Measurements from ENCODE around the gene ETFA.

GRCh38 chr15:76359152-76359551 is 47.9 kb upstream of the ETFA start:
- no peak for TF ChIP-seq CTCF (IDR thresholded peaks at IDR 0.05)
- TF ChIP-seq MAX (CRISPR knock-in tag; IDR thresholded peaks at IDR 0.05): no peak
- no peak for TF ChIP-seq ATF6 (CRISPR knock-in tag; IDR thresholded peaks at IDR 0.05)
- no peak for TF ChIP-seq E2F5 (CRISPR knock-in tag; IDR thresholded peaks at IDR 0.05)
- no peak for TF ChIP-seq CBFB (CRISPR knock-in tag; IDR thresholded peaks at IDR 0.05; ENCODE audit: low read depth)
- TF ChIP-seq FOXP1 (CRISPR knock-in tag; IDR thresholded peaks at IDR 0.05; ENCODE audit: borderline replicate concordance): no peak
- TF ChIP-seq TP53 (CRISPR knock-in tag; IDR thresholded peaks at IDR 0.05): no peak
- TF ChIP-seq ZBTB21 (CRISPR knock-in tag; IDR thresholded peaks at IDR 0.05; ENCODE audit: borderline replicate concordance): no peak
- TF ChIP-seq JUN (CRISPR knock-in tag; IDR thresholded peaks at IDR 0.05): no peak
- TF ChIP-seq FOXK1 (CRISPR knock-in tag; IDR thresholded peaks at IDR 0.05): no peak
- TF ChIP-seq USF1 (CRISPR knock-in tag; IDR thresholded peaks at IDR 0.05): no peak
- no peak for TF ChIP-seq TCF7 (CRISPR knock-in tag; IDR thresholded peaks at IDR 0.05; ENCODE audit: low read depth)
